NCI-H2107 treated with DMSO at 0.1 percent for 48 hours (cell line): Measurements from ENCODE around the gene HMG20A.
A peak's percentile ranks its signal among the peaks of the same experiment; 100 is the strongest.

Experiments
- DNase-seq: peaks from one replicate; lab custom pipeline; 2025; ENCODE audit not compliant: unreplicated experiment; lab: John Stamatoyannopoulos, UW

HMG20A gene

DNA sequence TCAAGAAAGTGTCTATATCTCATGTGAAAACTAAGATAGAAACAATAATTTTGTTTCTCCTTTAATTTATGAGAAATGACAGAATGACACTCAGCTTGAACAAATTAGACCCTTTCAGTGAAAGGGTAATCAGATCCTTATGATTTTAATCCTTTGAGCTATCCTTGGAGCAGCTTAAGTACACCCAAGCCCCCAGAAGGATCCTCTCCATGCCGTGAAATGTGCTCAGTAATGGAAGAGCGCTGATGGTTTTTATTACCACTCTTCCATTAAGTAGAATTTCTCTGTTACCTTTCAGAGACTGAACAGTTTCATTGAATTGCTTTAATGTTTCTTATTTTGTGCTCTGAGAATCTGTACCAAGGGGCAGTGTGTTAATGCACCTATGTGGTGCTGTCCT, 54.3 kb downstream of the HMG20A start:
- peak; percentile 6 for DNase-seq

DNA sequence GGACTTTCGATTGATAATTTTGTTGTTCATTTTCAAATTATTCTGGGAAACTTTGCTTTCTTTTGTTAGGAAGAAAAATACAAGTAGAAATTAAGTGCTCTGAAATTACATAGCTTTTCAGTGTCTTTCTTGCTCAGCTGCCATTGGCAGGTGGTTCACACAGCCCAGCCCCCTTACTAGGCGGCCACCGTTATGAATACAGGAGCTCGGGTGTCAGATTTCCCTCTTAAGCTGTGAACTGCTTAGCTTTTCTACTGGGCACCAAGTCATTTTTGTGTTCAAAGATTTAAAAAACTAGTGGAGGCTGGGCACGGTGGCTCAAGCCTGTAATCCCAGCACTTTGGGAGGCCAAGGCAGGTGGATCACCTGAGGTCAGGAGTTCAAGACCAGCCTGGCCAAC, 55.2 kb downstream of the HMG20A start:
- peak; percentile 30 for DNase-seq

DNA sequence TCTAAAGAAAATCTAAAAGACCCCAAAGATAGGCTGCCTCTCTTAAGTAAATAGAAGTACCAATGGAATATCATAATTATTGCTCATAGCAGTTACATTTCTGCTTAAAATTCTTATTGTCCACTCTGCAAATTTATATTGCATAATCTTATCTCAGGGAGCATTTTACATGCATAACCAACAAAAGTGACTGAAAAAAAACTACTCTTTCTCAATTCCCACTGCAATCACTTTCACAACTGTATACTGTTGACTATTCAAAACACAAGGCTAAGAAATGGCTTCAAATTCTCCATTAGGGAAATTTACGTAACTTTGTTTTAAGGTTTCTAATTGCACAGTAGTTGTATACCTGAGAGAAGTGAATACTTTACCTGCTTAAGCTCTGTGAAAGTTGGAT, 56.3 kb downstream of the HMG20A start:
- DNase-seq = no peak

DNA sequence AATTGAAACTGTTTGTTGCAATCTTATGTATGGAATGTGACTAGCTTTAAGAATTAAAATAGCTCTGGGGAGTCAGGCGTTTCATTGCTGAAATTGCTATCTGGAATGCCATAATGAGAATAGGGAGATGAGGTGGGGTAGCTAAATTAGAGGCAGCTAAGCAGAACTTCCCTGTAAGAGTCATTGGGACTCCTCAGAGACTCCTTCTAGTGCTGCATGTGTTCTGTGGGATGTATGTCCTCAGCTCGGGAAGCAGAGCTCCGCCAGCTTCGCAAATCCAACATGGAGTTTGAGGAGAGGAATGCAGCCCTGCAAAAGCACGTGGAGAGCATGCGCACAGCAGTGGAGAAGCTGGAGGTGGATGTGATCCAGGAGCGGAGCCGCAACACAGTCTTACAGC, 57.4 kb downstream of the HMG20A start:
- no peak for DNase-seq

DNA sequence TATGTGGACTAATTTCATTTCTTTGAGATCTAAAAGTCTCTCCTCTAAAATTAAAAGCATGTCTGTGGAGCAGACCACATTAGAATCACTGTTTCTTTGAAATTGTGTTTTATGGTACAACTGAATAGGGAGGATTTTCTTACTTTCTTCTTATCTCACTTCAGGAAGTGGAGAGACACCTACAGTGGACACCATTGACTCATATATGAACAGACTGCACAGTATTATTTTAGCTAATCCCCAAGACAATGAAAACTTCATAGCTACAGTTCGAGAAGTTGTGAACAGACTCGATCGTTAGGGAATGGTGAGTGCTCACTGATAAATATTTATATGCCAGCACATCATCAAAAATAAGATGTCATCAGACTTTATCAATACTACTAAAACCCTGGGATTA, 58.3 kb downstream of the HMG20A start:
- DNase-seq = no peak

DNA sequence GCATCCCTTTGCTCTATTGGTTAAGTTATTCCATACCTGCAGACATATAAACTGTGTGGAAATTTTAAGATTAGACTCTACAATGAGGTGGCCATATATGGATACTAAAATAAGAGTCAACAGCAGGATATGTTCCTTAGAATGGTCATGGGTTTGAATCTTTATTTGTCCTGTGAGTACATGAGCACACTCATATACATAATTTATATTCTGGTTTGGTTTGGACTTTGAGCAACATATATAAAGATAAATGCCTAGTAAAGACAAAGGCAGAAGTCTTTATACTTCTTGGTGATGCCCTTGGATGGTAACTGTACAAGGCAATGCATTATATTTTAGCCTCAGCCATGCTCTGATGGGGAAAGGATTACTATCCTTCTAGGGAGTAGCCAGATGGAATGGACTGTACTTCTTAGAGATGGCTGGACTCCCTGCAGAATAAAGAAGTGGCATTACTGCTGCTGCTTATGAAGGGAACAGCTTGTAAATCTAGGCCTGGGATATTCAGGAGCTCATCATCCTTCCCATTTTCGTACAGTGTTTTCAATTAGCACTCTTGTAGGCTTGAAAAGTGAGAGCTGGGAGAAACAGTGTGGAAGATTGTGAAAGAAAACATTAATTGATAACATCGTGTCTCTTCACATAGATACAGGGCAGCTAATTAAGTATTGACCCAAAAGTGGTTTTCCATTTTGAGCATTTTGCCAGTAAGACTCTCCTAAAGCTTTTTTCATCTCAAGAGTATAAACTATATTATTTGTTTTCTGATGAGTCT, 60.4 kb downstream of the HMG20A start:
- no peak for DNase-seq

DNA sequence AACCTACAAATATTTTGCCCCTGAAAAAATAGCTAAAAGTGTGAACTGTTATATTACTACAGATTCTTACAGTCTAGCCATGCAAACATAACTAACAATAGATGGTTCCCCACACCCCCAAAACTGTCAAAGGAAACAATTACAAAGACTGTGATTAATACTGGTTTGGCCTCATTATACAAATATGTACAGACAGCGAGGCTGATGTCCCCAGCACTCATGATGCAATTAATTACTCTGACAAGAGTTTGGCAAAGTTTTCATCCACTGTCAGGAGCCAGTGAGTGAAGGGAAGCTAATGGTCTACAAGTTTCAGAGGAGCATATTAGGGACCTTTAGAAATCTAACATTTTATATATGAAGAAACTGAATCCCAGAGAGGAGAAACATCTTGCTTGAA, 61.0 kb downstream of the HMG20A start:
- DNase-seq = no peak

DNA sequence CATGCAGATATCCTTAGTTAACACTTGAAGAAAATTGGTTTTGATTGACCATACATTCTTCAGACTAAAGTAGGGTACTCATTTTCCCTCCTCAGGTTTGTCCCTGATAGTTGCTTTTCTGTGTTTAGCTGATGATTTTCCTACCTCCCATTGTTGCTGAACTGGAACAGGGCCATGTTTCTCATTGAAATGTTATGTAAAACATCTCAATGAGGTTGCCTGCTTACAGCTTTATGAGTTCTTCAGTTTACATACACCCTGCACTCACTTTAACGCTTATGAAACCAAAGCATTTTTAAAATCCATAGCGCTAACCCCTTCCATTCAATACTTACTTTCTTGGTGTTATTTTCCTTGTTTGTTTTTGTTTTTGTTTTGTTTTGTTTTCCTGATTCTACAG, 61.9 kb downstream of the HMG20A start:
- peak; percentile 7 for DNase-seq

DNA sequence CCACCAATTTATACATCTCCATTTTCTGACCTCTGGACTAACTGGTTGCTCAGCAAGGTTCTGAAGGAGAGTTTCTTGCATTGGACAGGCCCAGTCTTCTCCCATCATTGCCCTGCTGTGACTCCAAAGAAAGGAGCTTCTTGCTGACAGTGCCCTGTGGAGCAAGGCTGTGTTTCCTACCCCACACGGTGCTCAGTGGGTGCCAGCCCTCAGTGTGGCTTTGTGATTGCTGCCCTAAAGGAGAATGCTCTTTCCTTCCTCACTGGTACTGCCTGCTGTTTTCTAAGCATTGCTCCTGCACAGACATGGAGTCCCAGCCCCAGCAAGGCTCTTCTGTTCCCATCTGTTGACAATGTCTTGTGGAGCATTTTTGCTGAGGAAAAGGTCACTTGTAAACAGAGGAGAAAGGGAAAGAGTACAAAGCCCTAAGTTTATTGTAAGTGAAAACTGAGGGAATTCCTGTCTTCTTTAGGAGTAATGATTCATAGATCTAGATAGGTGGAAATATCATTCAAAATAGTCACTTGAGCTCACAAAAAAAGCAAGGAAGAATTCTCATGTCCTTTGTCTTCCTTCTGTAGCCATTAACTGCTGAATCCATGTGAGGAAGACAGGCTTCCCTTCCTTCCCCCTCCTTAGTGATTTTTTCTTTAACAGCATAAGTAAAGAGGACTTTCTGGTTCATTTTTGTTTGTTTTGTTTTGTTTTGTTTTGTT, 62.9 kb downstream of the HMG20A start:
- no peak for DNase-seq

DNA sequence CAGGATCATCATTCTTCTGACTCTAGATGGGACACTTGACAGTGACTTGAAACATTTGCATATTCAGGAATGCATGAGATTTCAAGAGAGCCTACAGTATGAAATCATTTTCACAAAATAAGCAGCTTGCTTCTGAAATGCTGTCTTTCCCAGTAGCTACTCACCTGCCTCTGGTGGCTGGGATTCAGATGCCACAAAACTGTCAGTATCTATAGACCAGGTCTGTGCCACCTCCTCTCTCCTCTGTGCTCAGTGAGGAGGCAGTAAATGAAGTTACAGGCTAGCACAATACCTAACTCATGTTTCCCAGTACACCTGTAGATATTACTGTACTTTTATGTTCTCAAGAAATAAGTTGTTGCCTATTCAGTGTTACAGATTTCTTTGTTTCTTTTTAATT, 64.3 kb downstream of the HMG20A start:
- no peak for DNase-seq

DNA sequence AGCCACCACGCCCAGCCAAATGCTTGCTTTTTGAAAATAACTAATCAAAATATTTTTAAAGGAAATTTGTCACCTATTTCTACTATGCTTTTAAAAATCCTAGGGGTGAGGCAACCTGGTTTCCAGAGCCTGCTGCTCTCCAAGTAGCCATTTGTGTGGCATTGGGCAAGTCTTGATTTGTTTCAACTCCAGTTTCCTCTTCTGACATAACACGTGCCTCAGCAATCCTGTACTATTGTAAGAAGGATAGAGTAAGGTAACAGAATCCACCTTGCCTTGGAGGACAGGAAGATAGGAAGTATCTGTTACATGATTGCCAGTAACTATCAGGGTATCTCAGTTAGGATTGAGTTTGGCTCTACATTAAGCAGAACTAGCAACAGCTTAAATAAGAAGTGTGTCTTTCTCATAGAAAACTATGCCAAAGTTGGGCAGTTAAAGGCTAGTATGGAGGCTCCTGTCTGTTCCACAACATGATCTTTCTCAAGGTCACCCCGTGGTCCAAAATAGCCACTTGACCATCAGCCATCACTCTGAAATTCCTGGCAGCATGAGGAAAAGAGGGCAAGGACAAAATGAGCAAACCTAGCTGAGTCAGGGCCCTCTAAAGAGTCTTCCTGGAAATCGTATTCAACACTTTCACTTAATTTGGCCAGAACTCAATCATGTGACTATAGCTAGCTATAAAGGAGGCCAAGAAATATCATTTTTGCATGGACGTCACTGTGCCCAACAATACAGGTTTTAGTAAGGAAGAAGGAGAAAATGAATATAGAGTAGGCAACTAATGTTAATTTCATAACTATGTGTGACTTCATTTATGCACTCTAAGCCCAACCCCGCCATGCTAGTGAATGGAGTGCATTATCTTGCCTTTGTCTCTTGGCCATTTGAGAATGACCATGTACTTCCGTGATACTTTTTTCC, 66.1 kb downstream of the HMG20A start:
- DNase-seq = no peak

DNA sequence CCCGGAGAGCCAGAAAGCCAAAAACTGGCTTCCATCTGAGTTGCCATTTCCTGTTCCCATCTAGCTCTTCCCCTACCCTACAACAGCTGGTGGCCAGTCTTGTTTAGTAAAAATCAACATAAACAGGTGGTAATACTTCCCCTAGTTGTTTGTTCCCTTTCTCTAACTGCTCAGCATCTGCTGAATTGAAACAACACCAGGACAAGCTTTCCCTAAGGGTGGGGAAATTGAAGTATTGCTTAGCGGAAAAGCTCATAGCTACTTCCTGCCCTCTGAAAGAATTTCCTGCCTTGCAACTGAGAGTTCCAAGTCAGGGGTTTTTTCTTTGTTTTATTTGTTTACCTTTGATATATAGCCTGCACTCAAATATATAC, 66.8 kb downstream of the HMG20A start:
- no peak for DNase-seq

DNA sequence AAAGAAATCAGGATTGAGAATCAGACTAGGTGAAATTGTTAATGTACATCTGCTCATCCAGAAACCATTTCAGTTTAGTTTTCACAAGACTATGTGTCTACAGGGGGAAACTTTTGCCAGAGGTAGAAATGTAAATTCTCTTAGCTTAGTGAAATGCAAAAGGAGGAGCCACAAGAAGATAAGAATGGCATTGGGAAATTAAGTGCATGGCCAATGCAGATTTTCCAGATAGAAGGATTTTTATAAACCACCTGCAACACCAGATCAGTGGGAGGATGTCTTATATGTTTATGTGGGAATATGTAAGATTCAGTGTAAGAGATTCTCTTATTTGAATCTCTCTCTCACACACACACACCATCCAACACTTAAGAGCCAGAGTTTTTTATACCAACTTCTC, 67.2 kb downstream of the HMG20A start:
- no peak for DNase-seq

DNA sequence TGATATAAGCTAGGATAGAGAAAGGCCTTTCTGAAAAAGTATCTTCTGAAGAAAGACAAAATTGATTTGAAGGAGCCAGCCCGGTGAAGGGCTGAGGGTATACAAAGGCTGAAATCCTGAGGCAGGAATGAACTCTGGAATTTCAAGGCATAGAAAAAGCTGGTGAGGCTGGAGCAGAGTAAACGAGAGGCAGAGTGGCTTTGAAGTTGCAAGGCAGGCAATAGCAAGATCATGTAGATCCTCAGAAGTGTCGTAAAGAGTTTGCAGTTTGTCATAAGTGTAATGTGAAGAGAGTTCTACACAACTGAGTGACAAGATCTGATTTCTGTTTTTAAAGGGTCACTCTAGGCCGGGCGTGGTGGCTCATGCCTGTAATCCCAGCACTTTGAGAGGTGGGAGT, 69.0 kb downstream of the HMG20A start:
- DNase-seq = no peak

DNA sequence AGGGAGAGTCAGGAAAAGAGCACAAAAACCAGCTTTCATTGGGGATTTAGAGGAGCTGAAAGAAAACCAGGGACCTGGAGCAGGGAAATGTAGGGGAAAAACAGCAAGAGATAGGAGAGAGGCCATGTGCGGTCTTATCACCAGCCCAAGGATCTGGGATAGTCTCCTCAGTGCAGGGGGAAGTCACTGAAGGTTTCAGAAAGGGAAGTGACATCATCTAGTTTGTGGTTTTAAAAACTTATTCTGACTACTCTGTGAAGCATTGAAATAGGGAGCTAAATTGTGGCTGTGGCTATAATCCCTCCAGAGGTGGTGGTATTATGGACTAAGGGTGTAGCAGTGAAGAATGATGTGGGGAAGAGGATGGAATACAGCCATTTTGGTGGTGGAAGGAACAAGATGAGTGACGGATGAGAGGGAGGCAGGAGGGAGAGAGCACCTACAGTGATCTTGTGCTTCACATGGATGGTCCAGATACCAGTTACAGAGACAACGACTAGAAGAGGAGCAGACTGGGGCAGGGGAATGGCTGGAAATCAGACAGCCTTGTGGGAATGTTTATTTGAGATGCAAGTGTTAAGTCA, 72.7 kb downstream of the HMG20A start:
- DNase-seq = no peak

DNA sequence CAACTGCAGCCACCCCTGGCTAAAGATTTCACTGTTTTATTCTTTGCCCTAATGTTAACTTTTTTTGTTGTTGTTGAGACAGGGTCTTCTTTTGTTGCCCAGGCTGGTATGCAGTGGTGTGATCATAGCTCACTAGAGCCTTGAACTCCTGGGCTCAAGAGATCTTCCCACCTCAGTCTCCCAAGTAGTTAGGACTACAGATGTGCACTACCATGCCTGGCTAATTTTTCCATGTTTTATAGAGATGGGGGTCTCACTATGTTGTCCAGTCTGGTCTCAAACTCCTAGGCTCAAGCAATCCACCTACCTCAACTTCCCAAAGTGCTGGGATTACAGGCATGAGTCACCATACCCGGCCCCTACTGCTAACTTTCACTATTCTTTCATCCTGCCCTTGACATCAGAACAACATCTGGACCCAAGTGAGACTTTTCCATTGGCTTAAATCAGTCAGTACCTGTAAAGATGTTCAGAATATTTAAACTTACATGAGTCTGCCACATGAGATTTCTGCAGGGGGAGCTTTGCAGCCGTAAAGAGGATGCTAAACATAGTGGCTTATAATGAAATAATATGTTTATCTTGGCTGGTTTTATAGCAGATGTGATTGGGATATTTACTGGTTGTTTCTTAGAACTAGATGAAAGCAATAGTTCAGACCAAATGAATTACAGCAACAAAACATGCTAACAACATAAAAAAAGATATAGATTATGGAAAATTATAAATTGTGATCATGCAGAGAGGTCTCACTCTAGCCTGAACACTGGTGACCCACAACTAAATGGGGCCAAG, 73.6 kb downstream of the HMG20A start:
- no peak for DNase-seq

DNA sequence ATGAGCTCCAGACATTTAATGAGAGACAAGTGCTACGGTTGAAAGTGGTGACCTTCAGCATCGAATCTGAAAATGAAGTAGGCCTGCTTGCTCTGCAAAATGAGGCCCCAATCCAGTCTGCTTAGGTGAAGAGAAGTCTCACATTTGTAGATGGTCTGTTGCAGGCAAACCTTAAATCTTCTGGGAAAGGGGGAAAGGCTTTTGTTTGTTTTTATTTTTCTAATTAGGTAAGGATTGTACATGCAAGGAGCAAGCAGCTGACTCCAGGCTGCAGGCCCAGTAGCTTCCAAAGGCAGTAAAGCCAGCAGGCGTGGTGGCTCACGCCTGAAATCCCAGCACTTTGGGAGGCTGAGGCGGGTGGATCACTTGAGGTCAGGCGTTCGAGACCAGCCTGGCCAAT, 74.3 kb downstream of the HMG20A start:
- DNase-seq = no peak

DNA sequence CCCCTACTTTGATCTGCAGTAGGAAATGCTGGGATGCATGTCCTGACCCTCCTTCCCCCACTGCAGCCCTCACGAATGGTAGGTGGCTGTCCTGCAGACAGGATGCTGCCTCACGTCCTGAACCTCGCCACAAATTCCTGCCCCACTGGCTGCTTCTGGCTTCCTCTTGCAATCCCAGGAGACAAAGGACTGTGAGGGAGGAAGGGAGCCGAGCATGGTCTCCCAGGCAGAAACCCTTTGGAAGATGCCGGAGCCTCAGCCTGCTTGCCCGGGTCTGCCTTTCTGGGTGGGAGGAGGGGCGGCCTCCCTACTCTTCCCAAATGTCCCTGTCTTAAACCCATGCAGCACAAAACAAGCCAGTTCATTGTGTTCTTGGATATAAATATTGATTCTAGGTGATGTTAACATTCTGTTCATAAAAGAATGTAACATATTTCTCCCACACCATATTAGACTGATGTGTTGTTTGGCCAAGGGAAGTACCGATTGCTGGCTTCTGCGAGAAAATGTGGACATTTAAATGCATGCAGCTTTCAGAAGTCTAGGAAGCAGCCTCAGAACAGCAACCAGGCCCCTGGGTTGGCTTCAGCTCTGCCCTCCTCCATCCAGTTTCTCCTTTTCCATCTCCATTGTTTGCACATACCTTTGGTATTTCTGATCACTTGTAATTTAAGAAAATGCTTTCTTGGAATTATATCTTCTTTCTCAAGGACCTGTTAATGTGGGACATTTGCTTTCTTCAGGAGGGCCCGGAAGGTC, 75.3 kb downstream of the HMG20A start:
- DNase-seq = no peak

DNA sequence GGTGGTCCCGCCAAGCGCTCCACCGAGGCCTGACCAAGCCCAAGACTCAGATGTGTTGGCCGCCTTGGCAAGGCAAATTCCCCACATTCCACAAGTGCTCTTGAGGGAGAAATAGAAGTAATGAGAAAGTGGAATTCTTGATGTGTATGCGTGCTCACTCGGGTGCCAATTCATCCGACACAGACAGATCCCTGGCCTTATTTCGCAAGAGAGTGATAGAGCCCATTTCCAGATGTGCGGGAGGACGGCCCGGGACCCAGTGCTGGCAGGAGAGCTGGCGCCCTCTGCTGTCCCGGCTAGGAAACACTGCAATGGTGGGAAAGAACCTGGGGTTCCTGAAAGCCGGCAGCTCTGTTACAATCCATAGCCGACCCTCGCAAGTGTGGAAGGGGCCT, 76.0 kb downstream of the HMG20A start:
- peak; percentile 43 for DNase-seq
